DND-41 (cell line): ENCODE data around the gene CENPH.

Source experiments
- ATAC-seq: fragments of 200-7000 bp; cut with Tn5 transposase; 3 replicates; pipeline ENCODE4 v1.9.1; 2021; ENCODE audit warnings: low read depth; ENCODE audit not compliant: insufficient read depth
- DNase-seq: peaks from one replicate; pipeline ENCODE4 v3.0.0-alpha.2; 2020
- H2AFZ ChIP-seq: 2 replicates; pipeline ENCODE4 v1.6.0; 2012; ENCODE audit warnings: low read depth, low read length
- H3K27ac ChIP-seq: 2 replicates; pipeline ENCODE4 v1.5.1; 2012; ENCODE audit warnings: low read length, inconsistent platforms
- H3K27me3 ChIP-seq: fragments of 200-600 bp; sonication (generic); 2 replicates; pipeline ENCODE4 v1.6.0; 2012; ENCODE audit warnings: low read length, mild to moderate bottlenecking, inconsistent platforms; ENCODE audit not compliant: insufficient read depth, poor library complexity
- H3K36me3 ChIP-seq: 2 replicates; pipeline ENCODE4 v1.5.1; 2012; ENCODE audit warnings: low read length, inconsistent platforms; ENCODE audit not compliant: insufficient read depth
- H3K4me1 ChIP-seq: 2 replicates; pipeline ENCODE4 v1.5.1; 2012; ENCODE audit warnings: mild to moderate bottlenecking, low read length; ENCODE audit not compliant: insufficient read depth
- H3K4me2 ChIP-seq: 2 replicates; pipeline ENCODE4 v1.6.0; 2012; ENCODE audit warnings: mild to moderate bottlenecking, moderate library complexity, low read length, inconsistent platforms; ENCODE audit not compliant: insufficient read depth
- H3K4me3 ChIP-seq, 2 experiments: fragments of 200-600 bp in 1 of 2; shearing (Covaris generic) in 1 of 2; 2 replicates each; pipeline ENCODE4 v1.5.1; 2012 to 2016; ENCODE audit warnings: inconsistent platforms in 2 of 2, low read length in 2 of 2, mild to moderate bottlenecking in 2 of 2, low read depth in 1 of 2, moderate library complexity in 1 of 2
- H3K79me2 ChIP-seq: 2 replicates; pipeline ENCODE4 v1.6.0; 2012; ENCODE audit warnings: low read length, inconsistent platforms; ENCODE audit not compliant: insufficient read depth
- H3K9ac ChIP-seq: 2 replicates; pipeline ENCODE4 v1.6.0; 2012; ENCODE audit warnings: low read depth, mild to moderate bottlenecking, inconsistent platforms, low read length, moderate library complexity
- H3K9me3 ChIP-seq: 2 replicates; pipeline ENCODE4 v1.5.1; 2012; ENCODE audit warnings: low read length, moderate library complexity, mild to moderate bottlenecking, inconsistent platforms; ENCODE audit not compliant: insufficient read depth, severe bottlenecking
- H4K20me1 ChIP-seq: 2 replicates; pipeline ENCODE4 v1.6.0; 2012; ENCODE audit warnings: low read length; ENCODE audit not compliant: insufficient read depth
- EZH2 ChIP-seq: IDR thresholded peaks from 3 replicates; pipeline ENCODE4 v1.6.1; 2012; ENCODE audit warnings: borderline replicate concordance, low read depth, mild to moderate bottlenecking, moderate library complexity, low read length, inconsistent platforms; ENCODE audit not compliant: severe bottlenecking
- TF ChIP-seq, protein P1 (sequence below): IDR thresholded peaks from 2 replicates; pipeline ENCODE4 v1.5.1; 2012; ENCODE audit warnings: borderline replicate concordance, low read length, moderate library complexity, mild to moderate bottlenecking; ENCODE audit not compliant: poor library complexity, severe bottlenecking; ENCODE audit errors: extremely low read depth

Gene CENPH

DNA sequence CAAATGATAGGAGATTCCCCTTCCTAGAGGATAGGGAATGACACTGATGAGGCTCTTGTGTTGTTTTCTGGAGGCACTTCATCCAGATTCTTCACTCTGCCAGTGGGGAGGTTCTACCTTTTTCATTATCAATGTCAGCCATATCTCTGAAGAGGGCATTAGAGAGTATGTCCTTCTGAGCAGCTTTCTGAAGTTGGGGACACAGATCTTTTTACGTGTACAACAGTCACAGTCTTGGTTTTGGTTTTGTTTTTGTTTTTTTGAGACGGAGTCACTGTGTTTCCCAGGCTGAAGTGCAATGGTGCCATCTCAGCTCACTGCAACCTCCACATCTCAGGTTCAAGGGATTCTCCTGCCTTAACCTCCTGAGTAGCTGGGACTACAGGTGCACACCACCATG, 22.6 kb downstream of the CENPH start:
- Histone ChIP-seq H3K4me1 (peaks cover 13% of the 10 kb centered on the region), H3K79me2 (no peaks in the 10 kb centered on the region), H3K9me3 (no peaks in the 10 kb centered on the region), H3K27me3 (no peaks in the 10 kb centered on the region), H3K4me2 (no peak overlapping the region), H3K36me3 (peaks cover 45% of the 10 kb centered on the region), H3K4me3 (no peak overlapping the region), H2AFZ (no peak overlapping the region), H4K20me1 (no peaks in the 10 kb centered on the region), H3K27ac (no peak overlapping the region), H3K9ac (no peak overlapping the region)
- TF ChIP-seq, protein P1, sequence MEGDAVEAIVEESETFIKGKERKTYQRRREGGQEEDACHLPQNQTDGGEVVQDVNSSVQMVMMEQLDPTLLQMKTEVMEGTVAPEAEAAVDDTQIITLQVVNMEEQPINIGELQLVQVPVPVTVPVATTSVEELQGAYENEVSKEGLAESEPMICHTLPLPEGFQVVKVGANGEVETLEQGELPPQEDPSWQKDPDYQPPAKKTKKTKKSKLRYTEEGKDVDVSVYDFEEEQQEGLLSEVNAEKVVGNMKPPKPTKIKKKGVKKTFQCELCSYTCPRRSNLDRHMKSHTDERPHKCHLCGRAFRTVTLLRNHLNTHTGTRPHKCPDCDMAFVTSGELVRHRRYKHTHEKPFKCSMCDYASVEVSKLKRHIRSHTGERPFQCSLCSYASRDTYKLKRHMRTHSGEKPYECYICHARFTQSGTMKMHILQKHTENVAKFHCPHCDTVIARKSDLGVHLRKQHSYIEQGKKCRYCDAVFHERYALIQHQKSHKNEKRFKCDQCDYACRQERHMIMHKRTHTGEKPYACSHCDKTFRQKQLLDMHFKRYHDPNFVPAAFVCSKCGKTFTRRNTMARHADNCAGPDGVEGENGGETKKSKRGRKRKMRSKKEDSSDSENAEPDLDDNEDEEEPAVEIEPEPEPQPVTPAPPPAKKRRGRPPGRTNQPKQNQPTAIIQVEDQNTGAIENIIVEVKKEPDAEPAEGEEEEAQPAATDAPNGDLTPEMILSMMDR = no peak
- no peak for TF ChIP-seq EZH2
- DNase-seq = no peak
- no peak for ATAC-seq

DNA sequence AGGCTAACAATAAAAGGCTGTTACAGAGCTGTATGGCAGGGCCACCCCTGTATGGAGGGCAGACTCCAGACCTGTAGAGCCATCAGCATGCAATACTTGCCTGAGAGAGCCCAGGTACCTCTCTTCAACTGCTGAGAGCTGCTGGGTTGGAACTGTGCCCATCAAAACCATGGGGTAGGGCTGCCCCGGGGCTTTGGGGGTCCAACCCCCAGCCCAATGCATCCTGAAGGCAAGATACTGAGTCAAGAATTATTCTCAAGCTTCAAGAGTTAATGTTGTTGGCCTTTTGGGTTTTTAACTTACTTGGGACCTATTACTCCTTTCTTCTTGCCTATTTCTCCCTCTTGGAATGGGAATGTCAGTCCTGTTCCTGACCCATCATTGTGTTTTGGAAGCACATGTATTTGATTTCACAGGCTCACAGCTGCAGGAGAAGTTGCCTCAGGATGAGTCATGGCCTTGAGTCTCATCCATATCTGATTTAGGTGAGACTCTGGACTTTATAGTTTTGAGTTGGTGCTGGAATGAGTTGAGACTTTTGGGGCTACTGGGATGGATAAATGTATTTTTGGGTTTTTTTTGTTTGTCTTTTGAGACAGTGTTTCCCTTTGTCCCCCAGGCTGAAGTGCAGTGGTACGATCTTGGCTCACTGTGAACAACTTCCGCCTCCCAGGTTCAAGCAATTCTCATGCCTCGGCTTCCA, 24.3 kb downstream of the CENPH start:
- H3K9me3 ChIP-seq = no peaks in the 10 kb centered on the region
- no peaks in the 10 kb centered on the region for H3K27me3 ChIP-seq
- H3K79me2 ChIP-seq = peaks cover 11% of the 10 kb centered on the region
- no peak overlapping the region for H3K9ac ChIP-seq
- H3K4me1 ChIP-seq = peaks cover 19% of the 10 kb centered on the region
- no peak for TF ChIP-seq EZH2
- TF ChIP-seq, protein P1 = no peak
- no peak overlapping the region for H3K4me2 ChIP-seq
- no peak overlapping the region for H2AFZ ChIP-seq
- no peak overlapping the region for H3K4me3 ChIP-seq
- DNase-seq (no peak), ATAC-seq (no peak)
- H4K20me1 ChIP-seq = no peaks in the 10 kb centered on the region
- no peak overlapping the region for H3K27ac ChIP-seq
- peaks cover 35% of the 10 kb centered on the region for H3K36me3 ChIP-seq

DNA sequence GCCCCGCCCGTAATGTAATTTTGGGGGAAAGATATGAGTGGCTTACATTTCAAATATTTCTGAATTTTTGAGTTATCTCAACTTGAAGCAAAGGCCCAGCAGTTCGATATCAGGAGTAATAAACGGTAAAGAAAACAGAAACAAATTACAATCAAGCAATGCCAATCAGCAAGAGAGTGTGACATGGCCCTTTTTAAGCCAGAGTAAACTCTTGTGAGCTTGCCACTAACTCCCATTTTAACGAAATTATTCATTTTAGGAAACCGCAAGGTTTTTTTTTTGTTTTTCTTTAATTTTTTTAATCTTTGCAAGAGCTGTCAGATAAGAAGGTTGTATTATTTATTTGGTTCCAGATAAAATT, 27.7 kb downstream of the CENPH start:
- peak overlapping the region; percentile 65 for H3K4me2 ChIP-seq
- peak overlapping the region; percentile 63 for H3K9ac ChIP-seq
- no peaks in the 10 kb centered on the region for H3K9me3 ChIP-seq
- no peak for ATAC-seq
- H3K27ac ChIP-seq = peak overlapping the region; percentile 37
- H4K20me1 ChIP-seq = no peaks in the 10 kb centered on the region
- DNase-seq = no peak
- peak overlapping the region; percentile 90 for H2AFZ ChIP-seq
- H3K79me2 ChIP-seq = peaks cover 36% of the 10 kb centered on the region
- H3K4me3 ChIP-seq = peak overlapping the region; percentile 39 to 87; a peak in 3 of 4 replicates
- no peak for TF ChIP-seq EZH2
- TF ChIP-seq, protein P1 = no peak
- peaks cover 29% of the 10 kb centered on the region for H3K4me1 ChIP-seq
- H3K36me3 ChIP-seq = peaks cover 12% of the 10 kb centered on the region
- H3K27me3 ChIP-seq = no peaks in the 10 kb centered on the region
